AG08396 (cell line): Measurements from ENCODE around the gene ZNF3.
"Not testable (repeated sequence)": the region's sequence is repeated elsewhere in the genome, so short reads cannot be mapped to it uniquely, and the experiment has no call there.

Experiments used
- DNase-seq: peaks from one replicate; pipeline ENCODE4 v3.0.0; 2012; ENCODE audit warnings: low spot score, mixed read lengths

The ZNF3 gene

GRCh38 chr7:100081535-100082102, at the start of gene ZNF3:
ZNF3 (minus strand) TSS chr7:100081723; CDS start chr7:100077357, 4,366 bp downstream.
- DNase-seq, result peak; percentile 97

GRCh38 chr7:100130608-100131453, 49.3 kb upstream of the ZNF3 start:
- peak; percentile 76 for DNase-seq

DNA sequence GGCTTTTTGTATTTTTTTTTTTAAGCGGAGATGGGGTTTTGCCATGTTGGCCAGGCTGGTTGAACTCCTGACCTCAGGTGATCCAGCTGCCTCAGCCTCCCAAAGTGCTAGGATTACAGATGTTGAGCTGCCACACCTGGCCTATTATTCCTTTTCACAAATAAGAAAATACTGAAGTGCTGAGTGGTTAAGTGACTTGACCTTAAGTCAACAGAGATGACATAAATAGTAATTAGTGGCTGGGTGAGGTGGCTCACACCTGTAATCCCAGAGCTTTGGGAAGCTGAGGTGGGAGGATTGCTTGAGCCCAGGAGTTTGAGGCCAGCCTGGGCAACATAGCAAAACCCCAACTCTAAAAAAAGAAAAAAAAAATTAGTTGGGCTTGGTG, 48.7 kb upstream of the ZNF3 start:
- not testable (repeated sequence) for DNase-seq

- DNase-seq, result no peak
These were observed 47.1 kb upstream of the ZNF3 start for GRCh38 chr7:100128637-100128963.

DNA sequence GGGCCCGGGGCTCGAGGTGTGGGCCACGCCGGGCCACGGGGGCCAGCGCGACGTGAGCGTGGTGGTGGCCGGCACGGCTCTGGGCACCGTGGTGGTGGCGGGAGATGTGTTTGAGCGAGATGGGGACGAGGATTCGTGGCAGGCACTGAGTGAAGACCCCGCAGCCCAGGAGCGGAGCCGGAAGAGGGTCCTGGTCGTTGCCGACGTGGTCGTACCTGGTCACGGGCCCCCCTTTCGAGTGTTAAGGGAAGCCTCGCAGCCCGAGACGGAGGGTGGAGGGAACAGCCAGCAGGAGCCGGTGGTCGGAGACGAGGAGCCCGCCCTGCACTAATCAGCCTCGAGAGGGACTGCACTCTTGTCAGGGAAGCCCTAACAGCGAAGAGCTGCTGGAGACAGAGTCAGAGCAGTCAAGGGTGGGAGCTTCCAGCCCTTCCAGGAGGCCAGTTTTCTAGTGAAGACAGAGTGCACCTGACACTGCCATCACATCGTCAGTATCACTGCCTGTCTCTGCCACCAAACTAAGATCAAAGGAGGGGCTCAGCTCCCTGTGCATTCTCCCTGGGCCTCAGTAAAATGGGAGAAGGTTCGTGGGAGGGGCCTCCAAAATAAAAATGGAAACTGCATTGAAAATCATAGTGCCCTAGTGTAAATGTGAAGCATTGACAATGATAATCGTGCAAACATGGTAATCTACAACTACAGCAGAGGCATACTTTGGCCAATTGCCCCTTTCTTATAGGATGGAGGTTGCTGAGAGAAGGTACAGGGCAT, 46.5 kb upstream of the ZNF3 start:
- DNase-seq, result peak; percentile 26

- DNase-seq, result peak; percentile 94
These were observed 45.7 kb upstream of the ZNF3 start, which contains the start of gene MBLAC1 for GRCh38 chr7:100126931-100127865. MBLAC1 (plus strand) TSS chr7:100126967; CDS start chr7:100127396, 429 bp downstream.

DNA sequence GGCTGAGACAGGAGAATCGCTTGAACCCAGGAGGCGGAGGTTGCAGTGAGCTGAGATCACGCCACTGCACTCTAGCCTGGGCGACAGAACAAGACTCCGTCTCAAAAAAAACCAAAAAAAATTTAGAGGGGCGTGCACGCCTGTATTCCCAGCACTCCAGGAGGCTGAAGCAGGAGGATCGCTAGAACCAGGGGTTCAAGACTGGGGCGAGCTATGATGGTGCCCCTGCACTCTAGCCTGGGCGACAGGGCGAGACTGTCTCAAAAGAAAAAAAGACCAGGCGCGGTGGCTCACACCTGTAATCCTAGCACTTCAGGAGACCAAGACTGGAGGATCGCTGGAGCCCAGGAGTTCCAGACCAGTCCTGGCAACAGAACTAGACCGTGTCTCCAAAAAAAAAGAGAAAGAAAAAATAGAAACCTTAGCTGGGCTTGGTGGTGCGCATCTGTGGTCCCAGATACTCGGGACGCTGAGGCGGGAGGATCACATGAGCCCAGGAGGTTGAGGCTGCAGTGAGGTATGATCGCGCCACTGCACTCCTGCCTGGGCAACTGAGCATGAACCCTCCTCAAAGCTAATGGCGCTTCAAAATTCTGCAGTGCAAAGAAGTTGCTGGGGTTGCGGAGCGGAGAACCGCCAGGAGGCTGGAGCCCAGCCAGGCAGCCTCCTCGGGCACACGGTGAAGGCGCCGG, 44.9 kb upstream of the ZNF3 start:
- DNase-seq, result no peak

GRCh38 chr7:100124301-100125230, 43.0 kb upstream of the ZNF3 start:
- no peak for DNase-seq

- no peak for DNase-seq
These were observed 41.0 kb upstream of the ZNF3 start for GRCh38 chr7:100122568-100122967.

GRCh38 chr7:100122067-100122466, 40.5 kb upstream of the ZNF3 start:
- no peak for DNase-seq

DNA sequence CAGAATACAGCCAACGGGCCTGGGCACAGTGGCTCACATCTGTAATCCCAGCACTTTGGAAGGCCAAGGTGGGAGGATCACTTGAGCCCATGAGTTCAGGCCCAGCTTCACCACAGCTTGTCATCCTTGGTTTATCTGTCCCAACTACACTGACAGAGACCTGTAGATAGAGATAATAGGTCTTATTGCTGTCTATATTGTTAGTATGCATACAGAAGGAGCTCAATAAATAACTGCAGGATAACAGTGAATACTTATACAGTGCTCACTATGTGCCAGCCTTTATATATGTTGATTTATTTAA, 39.2 kb upstream of the ZNF3 start:
- no peak for DNase-seq

DNA sequence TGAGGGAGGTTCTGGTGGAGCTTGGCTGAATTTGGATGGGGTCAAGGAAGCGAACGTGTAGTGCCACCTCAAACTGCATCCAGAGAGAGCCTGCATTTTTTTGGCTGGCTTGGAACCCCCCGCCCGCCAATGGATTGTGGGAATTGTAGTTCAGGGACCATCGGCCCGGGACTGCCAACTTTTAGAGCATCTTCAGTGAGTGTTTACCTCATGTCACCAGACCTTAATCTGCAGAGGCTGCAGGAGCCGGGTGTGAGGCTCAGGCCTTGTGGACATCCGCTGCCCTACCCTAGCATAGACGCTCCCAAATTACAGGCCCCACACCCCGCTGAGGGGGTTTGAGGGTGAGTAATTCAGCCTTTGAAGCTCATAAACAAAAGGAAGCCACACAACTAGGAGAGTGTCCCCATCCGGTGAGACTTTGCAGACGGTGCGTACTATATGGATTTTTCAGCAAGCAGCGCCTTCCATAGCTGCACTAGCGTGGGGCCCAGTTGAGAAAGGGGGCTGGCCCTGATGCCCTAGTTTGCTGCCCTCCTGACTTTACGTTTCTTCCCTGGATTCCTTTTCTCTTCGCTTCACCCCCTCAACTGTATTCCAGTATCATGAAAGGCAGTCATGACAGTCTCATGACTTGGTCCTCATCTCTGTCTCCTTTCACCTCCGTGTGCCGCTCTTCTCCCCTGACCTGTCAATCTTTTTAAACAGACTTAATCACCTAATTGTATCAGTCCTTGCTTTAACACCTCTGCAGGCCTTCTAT, 38.6 kb upstream of the ZNF3 start:
- peak; percentile 77 for DNase-seq

GRCh38 chr7:100119072-100119969, 37.8 kb upstream of the ZNF3 start, which contains the start of the genes CNPY4 and TAF6:
CNPY4 (plus strand) TSS chr7:100119634; CDS start chr7:100119745, 111 bp downstream.
TAF6 (minus strand) TSS chr7:100119358; CDS start chr7:100114209, 5,149 bp downstream.
- peak; percentile 99 for DNase-seq

GRCh38 chr7:100118388-100119071, 37.0 kb upstream of the ZNF3 start:
- no peak for DNase-seq

GRCh38 chr7:100115026-100115425, 33.5 kb upstream of the ZNF3 start:
- no peak for DNase-seq

- DNase-seq, result no peak
These were observed 30.4 kb upstream of the ZNF3 start for GRCh38 chr7:100111914-100112313.

- DNase-seq, result no peak
These were observed 29.6 kb upstream of the ZNF3 start for GRCh38 chr7:100111156-100111555.
